HepG2 (cell line): ENCODE measurements around the gene FSHR. TPM values are rescaled to one million over a fixed set of nuclear protein-coding genes. Genes with fewer than 3 reads are reported as not detected.

ENCODE experiments used
- ATAC-seq: fragments of 200-7000 bp; cut with Tn5 transposase; 3 replicates; pipeline ENCODE4 v1.9.1; 2020; ENCODE audit warnings: mild to moderate bottlenecking, moderate library complexity
- BruUV-seq: library from RNA; stranded (reverse); fragments of 400-500 nt; replicated peaks from 2 replicates; lab custom pipeline; 2021; lab: Mats Ljungman, UMichigan
- CTCF ChIA-PET: fragments of 300-600 bp; formaldehyde crosslinking; extraction: SDS; loops from one replicate; lab custom pipeline; 2021; ENCODE audit warnings: low total read pairs, inconsistent platforms, low intra/inter-chr PET ratio; lab: Yijun Ruan, JAX
- POLR2A ChIA-PET: fragments of 350-600 bp; sonication (Branson Sonifier 250); formaldehyde crosslinking; loops from one replicate; lab custom pipeline; 2020; ENCODE audit warnings: antibody characterized with exemption, inconsistent platforms; lab: Yijun Ruan, JAX
- DNase-seq: peaks from one replicate; pipeline ENCODE4 v3.0.0-alpha.2; 2015; ENCODE audit warnings: low spot score
- FAIRE-seq: peaks from 3 replicates; lab custom pipeline; 2011; peaks lifted over from hg19 to GRCh38; lab: Jason Lieb, UNC
- H2AFZ ChIP-seq: one replicate; pipeline ENCODE4 v1.6.1; 2011; ENCODE audit warnings: low read length, inconsistent platforms
- H3K27ac ChIP-seq: fragments of 300-600 bp; 3 replicates; pipeline ENCODE4 v1.8.0; 2011; ENCODE audit warnings: mixed run types, mild to moderate bottlenecking, mixed read lengths, low read length, inconsistent platforms; ENCODE audit not compliant: insufficient read depth; ENCODE audit errors: extremely low read length
- H3K27me3 ChIP-seq, 2 experiments: fragments of 200-600 bp in 1 of 2; 2 replicates in 1 of 2; 3 replicates in 1 of 2; pipeline versions ENCODE4 v1.6.0 to v1.8.0; 2011; ENCODE audit warnings: low read length in 2 of 2, mild to moderate bottlenecking in 2 of 2, moderate library complexity in 2 of 2, inconsistent platforms in 1 of 2; ENCODE audit not compliant: insufficient read depth in 2 of 2, control insufficient read depth in 1 of 2
- H3K36me3 ChIP-seq, 2 experiments: fragments of 200-600 bp in 1 of 2; replicated peaks in 1 of 2; 2 replicates in 1 of 2; 3 replicates in 1 of 2; pipeline versions ENCODE4 v1.5.1 to v1.8.0; 2011; ENCODE audit warnings: low read length in 2 of 2, inconsistent platforms in 1 of 2; ENCODE audit not compliant: insufficient read depth in 2 of 2, control insufficient read depth in 1 of 2
- H3K4me1 ChIP-seq: 2 replicates; pipeline ENCODE4 v1.5.1; 2012; ENCODE audit warnings: low read length, inconsistent platforms; ENCODE audit not compliant: insufficient read depth
- H3K4me2 ChIP-seq: 2 replicates; pipeline ENCODE4 v1.6.0; 2011; ENCODE audit warnings: low read depth, low read length, inconsistent platforms
- H3K4me3 ChIP-seq, 3 experiments: fragments of 200-600 bp in 1 of 3; sonication (generic), shearing (Covaris generic) in 1 of 3; replicated peaks in 1 of 3; 2 replicates each; pipeline ENCODE4 v1.5.1; 2011 to 2016; ENCODE audit warnings: low read length in 3 of 3, inconsistent platforms in 2 of 3, low read depth in 2 of 3, mild to moderate bottlenecking in 2 of 3, control low read depth in 1 of 3, mixed read lengths in 1 of 3; ENCODE audit not compliant: insufficient read depth in 1 of 3
- H3K79me2 ChIP-seq: one replicate; pipeline ENCODE4 v1.6.1; 2011; ENCODE audit warnings: low read length, inconsistent platforms; ENCODE audit not compliant: insufficient read depth
- H3K9ac ChIP-seq: 2 replicates; pipeline ENCODE4 v1.6.0; 2011; ENCODE audit warnings: mild to moderate bottlenecking, low read depth, low read length, inconsistent platforms; ENCODE audit not compliant: insufficient read depth
- H3K9me3 ChIP-seq: 2 replicates; pipeline ENCODE4 v1.5.1; 2012; ENCODE audit warnings: mild to moderate bottlenecking, low read length
- H4K20me1 ChIP-seq: 2 replicates; pipeline ENCODE4 v1.6.0; 2011; ENCODE audit warnings: inconsistent platforms, mild to moderate bottlenecking, low read length, moderate library complexity; ENCODE audit not compliant: insufficient read depth
- CEBPG ChIP-seq: IDR thresholded peaks from 2 replicates; pipeline ENCODE4 v1.6.1; 2016
- FUBP1 ChIP-seq: sonication (generic); formaldehyde crosslinking; IDR thresholded peaks from 2 replicates; pipeline ENCODE4 v1.5.1; 2020; ENCODE audit warnings: missing genetic modification reagents, mild to moderate bottlenecking, borderline replicate concordance
- GATA4 ChIP-seq: sonication (generic); IDR thresholded peaks from 2 replicates; pipeline ENCODE4 v1.6.1; 2016; ENCODE audit warnings: antibody characterized with exemption, low read depth, borderline replicate concordance
- HOXD1 ChIP-seq: sonication (generic); formaldehyde crosslinking; IDR thresholded peaks from 2 replicates; pipeline ENCODE4 v1.5.0; 2020; ENCODE audit warnings: missing genetic modification reagents
- NFYC ChIP-seq: IDR thresholded peaks from 2 replicates; pipeline ENCODE4 v1.6.1; 2016; ENCODE audit warnings: missing genetic modification reagents, missing compliant biosample characterization
- SRSF9 ChIP-seq: fragments of 200-400 bp; formaldehyde crosslinking; IDR thresholded peaks from 2 replicates; pipeline ENCODE4 v1.6.1; 2018; ENCODE audit warnings: borderline replicate concordance, mild to moderate bottlenecking, low read depth, low read length; ENCODE audit not compliant: insufficient read depth, poor library complexity, severe bottlenecking
- STAG1 ChIP-seq: sonication (generic); formaldehyde crosslinking; IDR thresholded peaks from 2 replicates; pipeline ENCODE4 v1.4.0; 2020; ENCODE audit warnings: missing genetic modification reagents
- ZNF335 ChIP-seq: sonication (generic); formaldehyde crosslinking; IDR thresholded peaks from 2 replicates; pipeline ENCODE4 v1.4.0; 2020; ENCODE audit warnings: missing genetic modification reagents
- ZNF547 ChIP-seq: sonication (generic); formaldehyde crosslinking; IDR thresholded peaks from 2 replicates; pipeline ENCODE4 v1.5.1; 2020; ENCODE audit warnings: mild to moderate bottlenecking, missing genetic modification reagents
- WGBS: methylation state at CpG from one replicate; pipeline ENCODE4 v1.1.6; 2017; ENCODE audit warnings: low lambda C conversion rate; 5-methylcytosine and 5-hydroxymethylcytosine counted together
- in situ Hi-C: cut with HindIII; loops from 2 replicates; pipeline ENCODE4 v1.10.0; 2017; ENCODE audit warnings: low pct_unique_long_range_greater_than_20kb; ENCODE audit not compliant: extremely low pct_ligation_motif_present
- intact Hi-C: fragments of 100-400 bp; cut with micrococcal nuclease; formaldehyde crosslinking; loops from one replicate; pipeline ENCODE4 v1.10.0; 2022; ENCODE audit not compliant: unreplicated experiment
- polyA plus RNA-seq, 8 experiments: library from polyadenylated mRNA; depleted of rRNA in 3 of 8; stranded (reverse) in 7 of 8; unstranded in 1 of 8; fragments of >200 nt; fragmentation: Illumina TruSeq in 4 of 8; extraction: Trizol in 4 of 8; gene quantifications; 2 replicates each; pipeline versions ENCODE4 v1.2.1 to v1.2.3, GENCODE V29; 2011 to 2016; ENCODE audit warnings: low read depth in 4 of 8, missing spikeins in 1 of 8, mixed read lengths in 1 of 8; ENCODE audit not compliant: insufficient read depth in 1 of 8
- total RNA-seq, 5 experiments: library from RNA; depleted of rRNA; stranded (reverse); fragments of >200 nt; fragmentation: Illumina TruSeq; extraction: Trizol; gene quantifications; 2 replicates each; pipeline ENCODE4 v1.2.3, GENCODE V29; 2016; ENCODE audit warnings: low read depth in 1 of 5

The FSHR gene
- total and polyA plus RNA-seq, 2 of the 13 experiments (the other 11 are each of a cell fraction or from before 2014, with no cell fraction given): not detected

- TF ChIP-seq GATA4: no peak
- TF ChIP-seq HOXD1 (CRISPR knock-in tag): no peak
- TF ChIP-seq ZNF335 (CRISPR knock-in tag): no peak
- no peak for TF ChIP-seq NFYC (CRISPR knock-in tag)
- TF ChIP-seq FUBP1 (CRISPR knock-in tag): no peak
- no peak for TF ChIP-seq SRSF9
- no peak for TF ChIP-seq CEBPG (CRISPR knock-in tag)
- TF ChIP-seq STAG1: no peak
- TF ChIP-seq ZNF547 (CRISPR knock-in tag): no peak
- H3K4me1 ChIP-seq: no peaks in the 10 kb centered on the region
- H3K27ac ChIP-seq: no peak overlapping the region
- H3K9ac ChIP-seq: no peak overlapping the region
- H3K4me3 ChIP-seq: no peak overlapping the region
- H3K27me3 ChIP-seq: no peaks in the 10 kb centered on the region
- POLR2A ChIA-PET: no interaction called here
- FAIRE-seq (no peak), DNase-seq (no peak), ATAC-seq (no peak)
- peaks cover 11% of the 10 kb centered on the region for H3K9me3 ChIP-seq
- CTCF ChIA-PET: no interaction called here
- no peaks in the 10 kb centered on the region for H3K36me3 ChIP-seq
- H2AFZ ChIP-seq: no peak overlapping the region
- BruUV-seq: no TSS peak
- in situ Hi-C loops: no loop called here
- WGBS: 0% methylated on average over 1 of the region's 1 CpG
- intact Hi-C loops: no loop called here
- no peaks in the 10 kb centered on the region for H4K20me1 ChIP-seq
- no peaks in the 10 kb centered on the region for H3K79me2 ChIP-seq
- no peak overlapping the region for H3K4me2 ChIP-seq
These were observed 105.2 kb downstream of the FSHR start for GRCh38 chr2:49049161-49049560.
